Activated CD4-positive, alpha-beta T cell treated with anti-CD3 and anti-CD28 coated beads, Interleukin-2, amount 10 ng/mL, durations not matched to agents 24 days and 14 days (primary cell): ENCODE measurements around the gene GFRAL. TPM values are rescaled to one million over a fixed set of nuclear protein-coding genes. Genes with fewer than 3 reads are reported as not detected.

Experiments
- DNase-seq: peaks from one replicate; pipeline ENCODE4 v3.0.0; 2022
- H3K27ac Mint-ChIP-seq: one replicate; pipeline ENCODE4 v1.8.0; 2022; ENCODE audit warnings: mild to moderate bottlenecking, mixed read lengths
- H3K27me3 Mint-ChIP-seq: one replicate; pipeline ENCODE4 v1.8.0; 2022; ENCODE audit warnings: mixed read lengths
- H3K36me3 Mint-ChIP-seq: one replicate; pipeline ENCODE4 v1.8.0; 2022; ENCODE audit warnings: low read depth, mild to moderate bottlenecking, mixed read lengths
- H3K4me1 Mint-ChIP-seq: one replicate; pipeline ENCODE4 v1.8.0; 2021; ENCODE audit warnings: mixed read lengths
- H3K4me3 Mint-ChIP-seq: one replicate; pipeline ENCODE4 v1.8.0; 2022; ENCODE audit warnings: mild to moderate bottlenecking, moderate library complexity, mixed read lengths
- H3K9me3 Mint-ChIP-seq: one replicate; pipeline ENCODE4 v1.8.0; 2021; ENCODE audit warnings: mixed read lengths
- intact Hi-C: fragments of 100-400 bp; cut with micrococcal nuclease; formaldehyde crosslinking; loops from one replicate; pipeline ENCODE4 v1.15.1; 2023
- total RNA-seq: library from RNA; stranded (reverse); gene quantifications from 2 replicates; pipeline ENCODE4 v1.2.3, GENCODE V29; 2022

The GFRAL gene
- total RNA-seq, 1 donor from 2014 or later: not detected

DNA sequence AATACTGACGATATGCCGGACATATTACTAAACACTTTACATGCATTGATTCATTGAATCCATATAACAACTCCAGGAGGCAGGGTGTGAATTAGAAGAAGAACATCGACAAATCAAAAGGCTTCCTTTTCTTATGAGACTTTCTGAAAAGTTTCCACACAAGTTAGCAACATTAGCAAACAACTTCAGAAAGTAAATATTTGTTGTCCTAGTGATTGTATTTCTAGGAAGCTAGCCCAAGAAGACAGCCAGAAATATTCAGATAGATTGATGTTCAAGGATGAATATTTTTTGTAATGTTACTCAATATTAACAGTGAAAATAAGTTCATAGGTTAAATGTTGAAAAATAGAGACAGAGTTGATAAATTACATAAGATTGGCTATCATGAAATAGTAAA, 120.6 kb downstream of the GFRAL start:
- Mint-ChIP-seq H3K9me3 (no peaks in the 10 kb centered on the region), H3K27me3 (no peaks in the 10 kb centered on the region), H3K4me1 (no peaks in the 10 kb centered on the region), H3K27ac (no peak overlapping the region), H3K36me3 (no peaks in the 10 kb centered on the region), H3K4me3 (no peak overlapping the region)
- DNase-seq: no peak
- intact Hi-C loops: loop anchor here (5.0 kb wide), 1 partner anchor 434 kb away; no protein-coding TSS in a partner anchor

DNA sequence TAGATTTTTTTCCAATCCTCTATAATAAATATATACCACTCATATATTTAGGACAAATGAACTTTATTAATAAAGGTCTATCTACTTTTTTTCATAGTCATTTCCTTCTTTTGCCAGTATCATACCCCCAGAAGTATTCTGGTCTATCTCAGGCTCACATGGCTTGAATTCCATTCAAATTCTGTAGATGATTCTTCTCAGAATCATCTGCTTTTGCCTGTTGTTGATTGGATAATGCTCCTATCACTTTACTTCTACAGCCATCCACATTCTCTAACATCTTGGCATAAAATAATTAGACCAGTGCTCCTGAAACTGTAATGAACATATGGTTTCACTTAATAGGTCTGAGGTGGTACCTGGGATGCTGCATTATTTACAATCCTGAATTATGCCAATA, 121.2 kb downstream of the GFRAL start:
- Mint-ChIP-seq H3K27me3 (no peaks in the 10 kb centered on the region), H3K4me3 (no peak overlapping the region), H3K27ac (no peak overlapping the region), H3K9me3 (no peaks in the 10 kb centered on the region), H3K4me1 (no peaks in the 10 kb centered on the region), H3K36me3 (no peaks in the 10 kb centered on the region)
- no peak for DNase-seq
- intact Hi-C loops: loop anchor here (5.0 kb wide), 1 partner anchor 434 kb away; no protein-coding TSS in a partner anchor

- no peaks in the 10 kb centered on the region for H3K27me3 Mint-ChIP-seq
- no peaks in the 10 kb centered on the region for H3K9me3 Mint-ChIP-seq
- DNase-seq: no peak
- H3K27ac Mint-ChIP-seq: no peak overlapping the region
- no peaks in the 10 kb centered on the region for H3K4me1 Mint-ChIP-seq
- H3K36me3 Mint-ChIP-seq: no peaks in the 10 kb centered on the region
- no peak overlapping the region for H3K4me3 Mint-ChIP-seq
- intact Hi-C loops: loop anchor here (5.0 kb wide), 1 partner anchor 433 kb away; no protein-coding TSS in a partner anchor
Measured at GRCh38 chr6:55449225-55449624, 122.0 kb downstream of the GFRAL start.

DNA sequence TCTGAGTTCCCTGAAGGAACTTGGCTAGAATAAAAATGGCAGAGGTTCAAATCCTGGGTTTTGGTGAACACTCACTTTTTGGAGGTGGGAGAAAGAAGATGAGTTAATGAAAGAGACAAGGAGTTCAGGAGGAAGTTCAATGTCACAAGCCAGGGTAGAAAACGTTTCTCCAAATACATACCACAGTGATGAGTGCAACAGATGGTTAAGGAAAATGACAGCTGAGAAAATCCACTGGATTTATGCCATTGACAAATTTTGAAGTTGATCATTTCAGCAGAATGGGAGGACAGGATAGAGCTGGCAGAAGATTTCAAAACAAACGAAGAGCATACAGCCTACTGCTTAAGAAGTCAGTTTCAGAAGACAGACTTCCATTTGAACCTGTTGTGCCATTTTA, 122.7 kb downstream of the GFRAL start:
- DNase-seq: no peak
- intact Hi-C loops: no loop called here
- H3K27ac Mint-ChIP-seq: no peak overlapping the region
- H3K27me3 Mint-ChIP-seq: no peaks in the 10 kb centered on the region
- no peaks in the 10 kb centered on the region for H3K4me1 Mint-ChIP-seq
- no peaks in the 10 kb centered on the region for H3K36me3 Mint-ChIP-seq
- H3K4me3 Mint-ChIP-seq: no peak overlapping the region
- H3K9me3 Mint-ChIP-seq: no peaks in the 10 kb centered on the region

Other genes with a start within 250 kb of the GFRAL start
- not detected in 2 replicates for gene HCRTR2, start 153.0 kb upstream of the GFRAL start, total RNA-seq